K562 (cell line): ENCODE data around the gene TOGARAM2. TPM values are rescaled to one million over a fixed set of nuclear protein-coding genes. Genes with fewer than 3 reads are reported as not detected.

Source experiments
- ATAC-seq: fragments of 200-7000 bp; cut with Tn5 transposase; 3 replicates; pipeline ENCODE4 v1.9.1; 2020; ENCODE audit warnings: moderate library complexity
- BruUV-seq: library from RNA; stranded (reverse); fragments of 400-500 nt; replicated peaks from 2 replicates; lab custom pipeline; 2021; lab: Mats Ljungman, UMichigan
- CTCF ChIA-PET: fragments of 300-600 bp; formaldehyde crosslinking; extraction: SDS; loops from one replicate; lab custom pipeline; 2021; ENCODE audit warnings: low intra/inter-chr PET ratio; lab: Yijun Ruan, JAX
- POLR2A ChIA-PET: fragments of 300-600, 350-650 bp; sonication (Branson Sonifier 250); formaldehyde crosslinking; extraction: SDS; loops from one replicate; lab custom pipeline; 2021; ENCODE audit warnings: antibody characterized with exemption, inconsistent platforms; lab: Yijun Ruan, JAX
- DNase-seq, 4 experiments: peaks; one replicate each; pipeline versions ENCODE4 v3.0.0 to v3.0.0-alpha.2; 2011 to 2018; ENCODE audit warnings: low spot score in 3 of 4, mixed read lengths in 3 of 4; ENCODE audit errors: extremely low read depth in 1 of 4
- FAIRE-seq: peaks from 2 replicates; lab custom pipeline; 2011; peaks lifted over from hg19 to GRCh38; lab: Jason Lieb, UNC
- H2AFZ ChIP-seq: 2 replicates; pipeline ENCODE4 v1.6.0; 2011; ENCODE audit warnings: low read depth, low read length, control low read depth, inconsistent platforms
- H3K27ac ChIP-seq: fragments of 200-600 bp; 3 replicates; pipeline ENCODE4 v1.8.0; 2011; ENCODE audit warnings: low read depth, mild to moderate bottlenecking, control low read depth, inconsistent platforms, low read length, moderate library complexity, mixed read lengths; ENCODE audit errors: extremely low read depth
- H3K27me3 ChIP-seq, 2 experiments: fragments of 300-600 bp in 1 of 2; 2 replicates in 1 of 2; 3 replicates in 1 of 2; pipeline versions ENCODE4 v1.6.0 to v1.8.0; 2011; ENCODE audit warnings: inconsistent platforms in 2 of 2, low read length in 2 of 2, mild to moderate bottlenecking in 1 of 2, mixed read lengths in 1 of 2, moderate library complexity in 1 of 2; ENCODE audit not compliant: control insufficient read depth in 2 of 2, insufficient read depth in 2 of 2
- H3K36me3 ChIP-seq: fragments of 300-600 bp; 3 replicates; pipeline ENCODE4 v1.8.0; 2011; ENCODE audit warnings: mild to moderate bottlenecking, low read length, inconsistent platforms; ENCODE audit not compliant: control insufficient read depth, insufficient read depth
- H3K4me1 ChIP-seq, 2 experiments: fragments of 200-600 bp in 1 of 2; replicated peaks in 1 of 2; 2 replicates in 1 of 2; 3 replicates in 1 of 2; pipeline versions ENCODE4 v1.5.1 to v1.8.0; 2011; ENCODE audit warnings: inconsistent platforms in 2 of 2, low read length in 2 of 2, mild to moderate bottlenecking in 1 of 2, mixed read lengths in 1 of 2, moderate library complexity in 1 of 2; ENCODE audit not compliant: control insufficient read depth in 2 of 2, insufficient read depth in 2 of 2
- H3K4me2 ChIP-seq: 2 replicates; pipeline ENCODE4 v1.6.1; 2011; ENCODE audit warnings: low read length, control low read depth, inconsistent platforms, mixed read lengths; ENCODE audit not compliant: insufficient read depth
- H3K4me3 ChIP-seq: fragments of 200-600 bp; sonication (generic), shearing (Covaris generic); 2 replicates; pipeline ENCODE4 v1.5.1; 2016; ENCODE audit warnings: control low read depth, inconsistent platforms
- H3K79me2 ChIP-seq: fragments of 200-600 bp; 3 replicates; pipeline ENCODE4 v1.8.0; 2011; ENCODE audit warnings: low read length, inconsistent platforms; ENCODE audit not compliant: control insufficient read depth, insufficient read depth
- H3K9ac ChIP-seq, 2 experiments: 2 replicates each; pipeline versions ENCODE4 v1.6.0 to v1.6.1; 2011; ENCODE audit warnings: low read depth in 2 of 2, low read length in 2 of 2, control low read depth in 1 of 2, inconsistent platforms in 1 of 2, mild to moderate bottlenecking in 1 of 2, mixed read lengths in 1 of 2; ENCODE audit not compliant: insufficient read depth in 1 of 2
- H3K9me1 ChIP-seq: one replicate; pipeline ENCODE4 v1.6.0; 2011; ENCODE audit warnings: inconsistent platforms, mild to moderate bottlenecking, low read length, moderate library complexity; ENCODE audit not compliant: control insufficient read depth, insufficient read depth
- H3K9me3 ChIP-seq: replicated peaks from 2 replicates; pipeline ENCODE4 v1.5.1; 2011; ENCODE audit warnings: low read depth, low read length, inconsistent platforms; ENCODE audit not compliant: control insufficient read depth, insufficient read depth
- H4K20me1 ChIP-seq: replicated peaks from 2 replicates; pipeline ENCODE4 v1.6.1; 2011; ENCODE audit warnings: low read length, inconsistent platforms, mixed read lengths; ENCODE audit not compliant: control insufficient read depth, insufficient read depth
- CEBPB ChIP-seq: fragments of 450-650 bp; IDR thresholded peaks from 2 replicates; pipeline ENCODE4 v1.6.1; 2016; ENCODE audit warnings: missing genetic modification characterization, missing compliant biosample characterization
- CHCHD3 ChIP-seq: fragments of 250-450 bp; sonication (Bioruptor Pico); IDR thresholded peaks from 2 replicates; pipeline ENCODE4 v2.1.2; 2022; ENCODE audit warnings: mild to moderate bottlenecking
- GMEB1 ChIP-seq: fragments of 250-450 bp; sonication (Bioruptor Pico); IDR thresholded peaks from 2 replicates; pipeline ENCODE4 v1.4.0; 2020; ENCODE audit warnings: mild to moderate bottlenecking
- HINFP ChIP-seq: fragments of 450-650 bp; conservative IDR thresholded peaks from 2 replicates; pipeline ENCODE4 v1.6.1; 2016; ENCODE audit warnings: missing genetic modification characterization, low read depth, mild to moderate bottlenecking, control low read depth, missing compliant biosample characterization
- OTX1 ChIP-seq: fragments of 450-650 bp; formaldehyde crosslinking; IDR thresholded peaks from 2 replicates; pipeline ENCODE4 v1.4.0; 2022; ENCODE audit warnings: mild to moderate bottlenecking
- PRMT5 ChIP-seq: sonication (generic); formaldehyde crosslinking; IDR thresholded peaks from 2 replicates; pipeline ENCODE4 v1.5.0; 2020; ENCODE audit warnings: missing genetic modification reagents
- RBM15 ChIP-seq: fragments of 200-400 bp; formaldehyde crosslinking; IDR thresholded peaks from 2 replicates; pipeline ENCODE4 v1.6.1; 2018; ENCODE audit warnings: mild to moderate bottlenecking, low read length, moderate library complexity; ENCODE audit not compliant: insufficient read depth
- RFX7 ChIP-seq: fragments of 250-450 bp; sonication (Bioruptor Pico); IDR thresholded peaks from 2 replicates; pipeline ENCODE4 v1.5.1; 2021; ENCODE audit warnings: mild to moderate bottlenecking
- SMC3 ChIP-seq: conservative IDR thresholded peaks from 2 replicates; pipeline ENCODE4 v1.6.1; 2011; ENCODE audit warnings: low read depth, low read length, improper control_type of control experiment; ENCODE audit not compliant: insufficient read depth
- TAF7 ChIP-seq: fragments of 450-650 bp; IDR thresholded peaks from 2 replicates; pipeline ENCODE4 v1.6.1; 2016; ENCODE audit warnings: missing genetic modification characterization, missing compliant biosample characterization
- ZNF3 ChIP-seq: fragments of 250-450 bp; sonication (Bioruptor Pico); IDR thresholded peaks from 2 replicates; pipeline ENCODE4 v1.5.0; 2021; ENCODE audit warnings: mild to moderate bottlenecking, moderate library complexity
- ZNF717 ChIP-seq: fragments of 250-450 bp; sonication (Bioruptor Pico); IDR thresholded peaks from 2 replicates; pipeline ENCODE4 v1.5.0; 2021
- WGBS: fragments of 100-300 bp; shearing (Covaris generic); methylation state at CpG from one replicate; pipeline ENCODE4 v1.1.6; 2016; ENCODE audit warnings: low coverage, mixed read lengths; ENCODE audit not compliant: insufficient coverage; ENCODE audit errors: missing lambda C conversion rate; 5-methylcytosine and 5-hydroxymethylcytosine counted together
- in situ Hi-C: fragments of 300-500 bp; cut with MboI; formaldehyde crosslinking; loops from 4 replicates; pipeline ENCODE4 v1.15.0; 2018; ENCODE audit warnings: inconsistent platforms, mixed read lengths
- intact Hi-C: fragments of 100-400 bp; cut with micrococcal nuclease; formaldehyde crosslinking; loops from 2 replicates; pipeline ENCODE4 v1.14.2; 2022
- polyA plus RNA-seq, 8 experiments: library from polyadenylated mRNA; depleted of rRNA in 4 of 8; stranded (reverse) in 5 of 8; unstranded in 3 of 8; fragments of >200 nt; fragmentation: Nextera tagmentation in 2 of 8; fragmentation: Illumina TruSeq in 1 of 8; extraction: Ambion mirVana in 2 of 8; extraction: Trizol in 1 of 8; gene quantifications; 2 replicates each; pipeline versions ENCODE4 v1.2.1 to v1.2.3, GENCODE V29; 2011 to 2014; ENCODE audit warnings: inconsistent platforms in 1 of 8, missing spikeins in 1 of 8
- total RNA-seq, 7 experiments: library from RNA; depleted of rRNA in 6 of 7; stranded (reverse); fragments of >200 nt in 6 of 7; fragmentation: Illumina TruSeq in 2 of 7; extraction: Trizol in 2 of 7; gene quantifications; 2 replicates each; pipeline versions ENCODE4 v1.2.1 to v1.2.3, GENCODE V29; 2011 to 2021; ENCODE audit warnings: low replicate concordance in 1 of 7

TOGARAM2 gene
- total and polyA plus RNA-seq, 9 of the 15 experiments (the other 6 are each of a cell fraction or from before 2014, with no cell fraction given), result not detected

GRCh38 chr2:29050591-29050990 lies 69.5 kb downstream of the TOGARAM2 start:
- no TSS peak for BruUV-seq
- no peak for FAIRE-seq
- CTCF ChIA-PET, result no interaction called here
- H3K36me3 ChIP-seq, result no peaks in the 10 kb centered on the region
- H3K27ac ChIP-seq, result no peak overlapping the region
- peaks cover 11 to 56% of the 10 kb centered on the region in 2 experiments for H3K27me3 ChIP-seq
- WGBS, result 4% methylated on average over 8 of the region's 8 CpGs
- H3K9me3 ChIP-seq, result no peaks in the 10 kb centered on the region
- peaks cover 0 to 3% of the 10 kb centered on the region in 2 experiments; a peak in 1 of 5 replicates for H3K4me1 ChIP-seq
- TF ChIP-seq CHCHD3 (CRISPR knock-in tag), result no peak
- TF ChIP-seq GMEB1 (CRISPR knock-in tag), result no peak
- TF ChIP-seq RBM15, result no peak
- TF ChIP-seq HINFP, result no peak
- TF ChIP-seq OTX1 (CRISPR knock-in tag), result no peak
- no peak for TF ChIP-seq ZNF717 (CRISPR knock-in tag)
- no peak for TF ChIP-seq TAF7 (tag)
- TF ChIP-seq CEBPB (tag), result no peak
- no peak for TF ChIP-seq ZNF3
- no peak for TF ChIP-seq PRMT5 (CRISPR knock-in tag)
- no peak for TF ChIP-seq SMC3
- TF ChIP-seq RFX7 (CRISPR knock-in tag), result no peak
- TF ChIP-seq, all 486 proteins: peak for 0
- ATAC-seq (no peak), DNase-seq (no peak)
- H4K20me1 ChIP-seq, result no peaks in the 10 kb centered on the region
- no peaks in the 10 kb centered on the region for H3K79me2 ChIP-seq
- H3K4me3 ChIP-seq, result no peak overlapping the region
- POLR2A ChIA-PET, result interaction anchor here (0.5 to 0.8 kb wide), 2 partner anchors 19 to 25 kb away, joined by 4 read pairs; no protein-coding TSS in a partner anchor
- no peak overlapping the region for H2AFZ ChIP-seq
- H3K9me1 ChIP-seq, result no peaks in the 10 kb centered on the region
- in situ Hi-C loops, result no loop called here
- intact Hi-C loops, result no loop called here
- no peak overlapping the region for H3K4me2 ChIP-seq
- no peak overlapping the region for H3K9ac ChIP-seq
